Skin of body (tissue), 2 donors: ENCODE results near the gene CDC42. TPM values are rescaled to one million over a fixed set of nuclear protein-coding genes. Genes with fewer than 3 reads are reported as not detected.

Experiments used
- DNase-seq: peaks from one replicate; lab custom pipeline; 2025; lab: John Stamatoyannopoulos, UW
- total RNA-seq: library from RNA; depleted of rRNA; stranded (reverse); fragments of >200 nt; gene quantifications from one replicate; pipeline ENCODE4 v1.2.3, GENCODE V29; 2014

CDC42 gene
- total RNA-seq, 1 donor from 2014 or later, result 338 TPM

GRCh38 chr1:22037520-22037919 is 15.0 kb upstream of the CDC42 start:
- no peak for DNase-seq

GRCh38 chr1:22038036-22038435 is 14.5 kb upstream of the CDC42 start:
- no peak for DNase-seq

- DNase-seq, result peak; percentile 72
Observed at GRCh38 chr1:22039594-22040285, 12.8 kb upstream of the CDC42 start.

- no peak for DNase-seq
Observed at GRCh38 chr1:22040286-22040623, 12.3 kb upstream of the CDC42 start.

- DNase-seq, result no peak
Observed at GRCh38 chr1:22041505-22041904, 11.0 kb upstream of the CDC42 start.

GRCh38 chr1:22043198-22043769 is 9.2 kb upstream of the CDC42 start:
- peak; percentile 22 for DNase-seq

- DNase-seq, result peak; percentile 27
Observed at GRCh38 chr1:22044690-22045420, 7.7 kb upstream of the CDC42 start.

- DNase-seq, result no peak
Observed at GRCh38 chr1:22045604-22046228, 6.8 kb upstream of the CDC42 start.

- DNase-seq, result no peak
Observed at GRCh38 chr1:22048351-22049192, 3.9 kb upstream of the CDC42 start.

GRCh38 chr1:22050330-22050729 is 2.2 kb upstream of the CDC42 start:
- DNase-seq, result no peak

- DNase-seq, result no peak
Observed at GRCh38 chr1:22051607-22052114, 848 bp upstream of the CDC42 start.

GRCh38 chr1:22053017-22053860 is 730 bp downstream of the CDC42 start:
- DNase-seq, result peak; percentile 72

GRCh38 chr1:22053861-22054770 is 1.6 kb downstream of the CDC42 start:
- no peak for DNase-seq

GRCh38 chr1:22055463-22055862 is 3.0 kb downstream of the CDC42 start:
- no peak for DNase-seq

GRCh38 chr1:22056043-22056442 is 3.5 kb downstream of the CDC42 start:
- no peak for DNase-seq

- no peak for DNase-seq
Observed at GRCh38 chr1:22056936-22057335, 4.4 kb downstream of the CDC42 start.

GRCh38 chr1:22057861-22058260 is 5.4 kb downstream of the CDC42 start:
- DNase-seq, result no peak

GRCh38 chr1:22064751-22065402 is 12.4 kb downstream of the CDC42 start:
- no peak for DNase-seq

GRCh38 chr1:22071511-22071910 is 19.0 kb downstream of the CDC42 start:
- DNase-seq, result no peak
